HEK293 (cell line): ENCODE results near the gene MARCHF3.
"Not testable (repeated sequence)": the region's sequence is repeated elsewhere in the genome, so short reads cannot be mapped to it uniquely, and the experiment has no call there.

Source experiments
- CTCF ChIA-PET: fragments of 350-600 bp; formaldehyde crosslinking; extraction: SDS; loops from one replicate; lab custom pipeline; 2021; ENCODE audit warnings: antibody characterized with exemption; lab: Yijun Ruan, JAX
- POLR2A ChIA-PET: fragments of 300-600 bp; formaldehyde crosslinking; extraction: SDS; loops from one replicate; lab custom pipeline; 2020; ENCODE audit warnings: antibody characterized with exemption, inconsistent platforms; lab: Yijun Ruan, JAX
- H3K27ac ChIP-seq: fragments of 200-500 bp; sonication (Bioruptor generic); 2 replicates; pipeline ENCODE4 v1.5.1; 2014; ENCODE audit warnings: low read depth, low read length, control low read depth, inconsistent platforms; ENCODE audit errors: extremely low read depth
- H3K36me3 ChIP-seq, 2 experiments: fragments of 200-500 bp in 1 of 2; sonication (Bioruptor generic) in 1 of 2; 1 replicate in 1 of 2; 2 replicates in 1 of 2; pipeline ENCODE4 v1.5.1; 2014 to 2017; ENCODE audit warnings: inconsistent platforms in 2 of 2, low read length in 2 of 2; ENCODE audit not compliant: control insufficient read depth in 2 of 2, insufficient read depth in 1 of 2
- H3K4me1 ChIP-seq: fragments of 200-500 bp; sonication (Bioruptor generic); 2 replicates; pipeline ENCODE4 v1.5.1; 2014; ENCODE audit warnings: mild to moderate bottlenecking, low read length, inconsistent platforms; ENCODE audit not compliant: control insufficient read depth, insufficient read depth
- H3K4me3 ChIP-seq: 2 replicates; pipeline ENCODE4 v1.5.1; 2011; ENCODE audit warnings: low read depth, mild to moderate bottlenecking, control low read depth, low read length, moderate library complexity
- H3K9me3 ChIP-seq: fragments of 200-500 bp; sonication (Bioruptor generic); 2 replicates; pipeline ENCODE4 v1.5.1; 2014; ENCODE audit warnings: low read depth, low read length, inconsistent platforms; ENCODE audit not compliant: control insufficient read depth, insufficient read depth
- CTCF ChIP-seq: fragments of 450-650 bp; formaldehyde crosslinking; IDR thresholded peaks from 2 replicates; pipeline ENCODE4 v1.5.1; 2016; ENCODE audit warnings: missing biosample characterization, missing genetic modification characterization
- EGR2 ChIP-seq: fragments of 450-650 bp; formaldehyde crosslinking; IDR thresholded peaks from 2 replicates; pipeline ENCODE4 v1.5.1; 2016; ENCODE audit warnings: low read depth, missing biosample characterization, missing genetic modification characterization
- ELK4 ChIP-seq: IDR thresholded peaks from 2 replicates; pipeline ENCODE4 v1.6.1; 2011; ENCODE audit warnings: mild to moderate bottlenecking, low read depth, low read length, borderline replicate concordance
- GFI1B ChIP-seq: fragments of 450-650 bp; formaldehyde crosslinking; IDR thresholded peaks from 2 replicates; pipeline ENCODE4 v1.5.1; 2016; ENCODE audit warnings: missing biosample characterization, missing genetic modification characterization
- HIC1 ChIP-seq: fragments of 450-650 bp; formaldehyde crosslinking; IDR thresholded peaks from 2 replicates; pipeline ENCODE4 v1.5.1; 2016; ENCODE audit warnings: missing biosample characterization, missing genetic modification characterization
- KLF17 ChIP-seq: fragments of 450-650 bp; formaldehyde crosslinking; IDR thresholded peaks from 2 replicates; pipeline ENCODE4 v1.5.1; 2016; ENCODE audit warnings: missing biosample characterization, missing genetic modification characterization
- PRDM1 ChIP-seq: fragments of 450-650 bp; formaldehyde crosslinking; IDR thresholded peaks from 2 replicates; pipeline ENCODE4; 2016; ENCODE audit warnings: missing biosample characterization, missing genetic modification characterization
- TCF7L2 ChIP-seq: IDR thresholded peaks from 2 replicates; pipeline ENCODE4 v1.6.1; 2011; ENCODE audit warnings: low read depth, mild to moderate bottlenecking, inconsistent platforms, low read length, moderate library complexity, borderline replicate concordance
- ZBTB6 ChIP-seq: fragments of 450-650 bp; formaldehyde crosslinking; IDR thresholded peaks from 2 replicates; pipeline ENCODE4 v1.5.1; 2017; ENCODE audit warnings: missing biosample characterization, missing genetic modification characterization
- ZNF112 ChIP-seq: fragments of 450-650 bp; formaldehyde crosslinking; IDR thresholded peaks from 2 replicates; pipeline ENCODE4 v1.5.0; 2017; ENCODE audit warnings: missing biosample characterization, missing genetic modification characterization
- ZNF133 ChIP-seq: fragments of 450-650 bp; formaldehyde crosslinking; IDR thresholded peaks from 2 replicates; pipeline ENCODE4 v1.5.1; 2016; ENCODE audit warnings: missing biosample characterization, missing genetic modification characterization
- ZNF155 ChIP-seq: fragments of 450-650 bp; formaldehyde crosslinking; IDR thresholded peaks from 2 replicates; pipeline ENCODE4 v1.5.1; 2016; ENCODE audit warnings: missing biosample characterization, missing genetic modification characterization
- ZNF580 ChIP-seq: fragments of 450-650 bp; formaldehyde crosslinking; IDR thresholded peaks from 2 replicates; pipeline ENCODE4 v1.5.1; 2016; ENCODE audit warnings: missing biosample characterization, missing genetic modification characterization
- ZNF585B ChIP-seq: fragments of 450-650 bp; formaldehyde crosslinking; IDR thresholded peaks from 2 replicates; pipeline ENCODE4 v1.5.1; 2016; ENCODE audit warnings: missing biosample characterization, missing genetic modification characterization
- ZNF660 ChIP-seq: fragments of 450-650 bp; IDR thresholded peaks from 2 replicates; pipeline ENCODE4 v1.5.1; 2018; ENCODE audit warnings: missing biosample characterization, mild to moderate bottlenecking, missing genetic modification characterization
- ZNF664 ChIP-seq: fragments of 450-650 bp; formaldehyde crosslinking; IDR thresholded peaks from 2 replicates; pipeline ENCODE4 v1.5.1; 2016; ENCODE audit warnings: missing biosample characterization, missing genetic modification characterization
- ZNF670 ChIP-seq: fragments of 450-650 bp; formaldehyde crosslinking; IDR thresholded peaks from 2 replicates; pipeline ENCODE4 v1.5.1; 2016; ENCODE audit warnings: missing biosample characterization, missing genetic modification characterization, low read depth
- ZNF768 ChIP-seq: fragments of 450-650 bp; formaldehyde crosslinking; IDR thresholded peaks from 2 replicates; pipeline ENCODE4 v1.5.1; 2018; ENCODE audit warnings: missing biosample characterization, mild to moderate bottlenecking, missing genetic modification characterization

The MARCHF3 gene

GRCh38 chr5:127008300-127008975, 21.9 kb downstream of the MARCHF3 start (continued):
- TF ChIP-seq ZNF660 (tag by site-specific recombination) (no peak), ZNF664 (tag by site-specific recombination) (no peak), ZBTB6 (tag by site-specific recombination) (no peak), ZNF670 (no peak), ZNF768 (tag by site-specific recombination) (no peak), ZNF155 (tag by site-specific recombination) (no peak)
- TF ChIP-seq, all 188 proteins: peak for 0

- POLR2A ChIA-PET: no interaction called here
- Histone ChIP-seq H3K9me3 (no peaks in the 10 kb centered on the region), H3K4me1 (0 out of 2 replicates have a peak, but pooled peaks cover 1% of the 10 kb centered on the region), H3K36me3 (no peaks in the 10 kb centered on the region), H3K27ac (no peak overlapping the region), H3K4me3 (no peak overlapping the region)
- TF ChIP-seq HIC1 (tag by site-specific recombination): no peak
- TF ChIP-seq GFI1B: no peak
- no peak for TF ChIP-seq PRDM1
- TF ChIP-seq ZNF580 (tag by site-specific recombination): no peak
- no peak for TF ChIP-seq ZNF112 (tag by site-specific recombination)
- no peak for TF ChIP-seq TCF7L2
- CTCF ChIA-PET: no interaction called here
Observed at GRCh38 chr5:127007522-127007921, 22.8 kb downstream of the MARCHF3 start.

- H3K27ac ChIP-seq: no peak overlapping the region
- H3K9me3 ChIP-seq: no peaks in the 10 kb centered on the region
- H3K4me1 ChIP-seq: no peaks in the 10 kb centered on the region
- H3K4me3 ChIP-seq: no peak overlapping the region
- ChIA-PET POLR2A (no interaction called here), CTCF (interaction anchor here (0.6 to 0.7 kb wide), 3 partner anchors 237 to 502 kb away, joined by 3 to 6 read pairs (median 3); no protein-coding TSS in a partner anchor)
- TF ChIP-seq ZNF585B (tag by site-specific recombination): no peak
- no peaks in the 10 kb centered on the region for H3K36me3 ChIP-seq
Observed at GRCh38 chr5:127006744-127007143, 23.6 kb downstream of the MARCHF3 start.

GRCh38 chr5:127005282-127005681, 25.1 kb downstream of the MARCHF3 start:
- CTCF ChIA-PET: interaction anchor here (0.7 kb wide), 1 partner anchor 47 kb away, joined by 3 read pairs; no protein-coding TSS in a partner anchor
- H3K4me1 ChIP-seq, H3K36me3 ChIP-seq, POLR2A ChIA-PET, H3K27ac ChIP-seq, H3K4me3 ChIP-seq, H3K9me3 ChIP-seq: not testable (repeated sequence)

- ChIA-PET CTCF (no interaction called here), POLR2A (no interaction called here)
- Histone ChIP-seq H3K27ac (no peak overlapping the region), H3K9me3 (no peaks in the 10 kb centered on the region), H3K4me3 (no peak overlapping the region), H3K36me3 (no peaks in the 10 kb centered on the region), H3K4me1 (no peaks in the 10 kb centered on the region)
- TF ChIP-seq EGR2 (tag by site-specific recombination) (no peak), ELK4 (no peak), ZNF580 (tag by site-specific recombination) (no peak), ZNF133 (tag by site-specific recombination) (no peak), KLF17 (tag by site-specific recombination) (no peak), CTCF (no peak)
Observed at GRCh38 chr5:127004721-127005120, 25.6 kb downstream of the MARCHF3 start.
